Measurements from ENCODE around the gene HDHD3. TPM values are rescaled to one million over a fixed set of nuclear protein-coding genes. Genes with fewer than 3 reads are reported as not detected.
"Not testable (repeated sequence)": the region's sequence is repeated elsewhere in the genome, so short reads cannot be mapped to it uniquely, and the experiment has no call there.

Gene HDHD3
- total RNA-seq, 5 donors from 2014 or later (not counting 1 experiment from before 2014, with no cell fraction given): 15.2 to 34.6 (median 17.4) TPM

DNA sequence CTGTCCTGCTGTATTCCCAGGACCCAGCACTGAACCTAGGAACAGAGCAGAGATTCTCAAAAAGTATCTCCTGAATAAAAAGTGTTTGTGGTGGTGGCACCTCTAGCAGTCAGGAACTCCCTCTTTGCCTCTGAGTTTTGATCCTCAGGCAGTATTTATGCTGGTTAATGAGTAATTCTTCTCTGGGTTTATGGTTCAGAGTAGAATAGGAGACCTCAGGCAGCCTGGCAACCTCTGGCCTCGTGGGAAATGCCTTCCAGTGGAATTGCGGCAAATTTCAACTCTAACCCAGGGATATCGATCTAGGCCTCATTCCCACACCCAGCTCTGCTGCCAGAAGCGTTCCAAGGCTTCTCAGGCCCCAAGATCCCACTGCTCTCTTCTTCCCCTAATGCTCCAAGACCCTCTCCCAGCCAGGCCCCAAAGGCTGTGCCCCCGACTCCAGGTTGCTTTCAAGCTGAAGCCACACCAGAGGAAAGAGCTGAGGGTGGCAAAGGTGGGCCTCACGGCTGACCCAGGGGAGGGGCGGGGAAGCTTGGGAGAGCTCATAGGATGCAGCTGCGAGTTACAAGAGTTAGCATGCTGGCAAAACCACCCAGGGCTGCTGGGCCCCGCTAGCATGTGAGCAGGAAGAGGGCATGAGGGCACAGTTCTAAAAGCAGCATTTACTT, 10.9 kb upstream of the HDHD3 start:
- no peaks in the 10 kb centered on the region for H3K4me1 Mint-ChIP-seq
- H3K27ac ChIP-seq (ENCODE audit: low read length): no peak overlapping the region
- H3K9me3 Mint-ChIP-seq: no peaks in the 10 kb centered on the region
- ATAC-seq (replicated peaks in 1 of 4) (no peak), DNase-seq (no peak)
- no peak overlapping the region for H3K27ac Mint-ChIP-seq
- POLR2A ChIA-PET: interaction anchor here in 1 of 2 donors (0.7 kb wide), 1 partner anchor 93 kb away, joined by 3 read pairs; no protein-coding TSS in a partner anchor
- 94% methylated on average over 8 of the region's 9 CpGs for WGBS (ENCODE audit: insufficient coverage)
- no peaks in the 10 kb centered on the region for H3K27me3 ChIP-seq (replicated peaks in 1 of 2; ENCODE audit: control insufficient read depth in 2 of 2, extremely low read depth in 1 of 2, insufficient read depth in 2 of 2, low read length in 1 of 2)
- no peaks in the 10 kb centered on the region for H3K4me1 ChIP-seq (ENCODE audit: control insufficient read depth in 1 of 2, extremely low read depth in 1 of 2, insufficient read depth in 2 of 2, low read length in 2 of 2)
- CTCF ChIA-PET: no interaction called here
- peaks cover 25 to 54% of the 10 kb centered on the region in 2 donors for H3K36me3 ChIP-seq (ENCODE audit: control insufficient read depth in 2 of 2, extremely low read depth in 1 of 2, insufficient read depth in 1 of 2, low read length in 1 of 2)
- no peaks in the 10 kb centered on the region for H3K27me3 Mint-ChIP-seq
- no peak overlapping the region for H3K4me3 Mint-ChIP-seq
- no peak overlapping the region for H3K4me3 ChIP-seq (ENCODE audit: control insufficient read depth in 1 of 2, extremely low read depth in 1 of 2, low read length in 1 of 2)
- peaks cover 47% of the 10 kb centered on the region for H3K36me3 Mint-ChIP-seq
- no peaks in the 10 kb centered on the region for H3K9me3 ChIP-seq

DNA sequence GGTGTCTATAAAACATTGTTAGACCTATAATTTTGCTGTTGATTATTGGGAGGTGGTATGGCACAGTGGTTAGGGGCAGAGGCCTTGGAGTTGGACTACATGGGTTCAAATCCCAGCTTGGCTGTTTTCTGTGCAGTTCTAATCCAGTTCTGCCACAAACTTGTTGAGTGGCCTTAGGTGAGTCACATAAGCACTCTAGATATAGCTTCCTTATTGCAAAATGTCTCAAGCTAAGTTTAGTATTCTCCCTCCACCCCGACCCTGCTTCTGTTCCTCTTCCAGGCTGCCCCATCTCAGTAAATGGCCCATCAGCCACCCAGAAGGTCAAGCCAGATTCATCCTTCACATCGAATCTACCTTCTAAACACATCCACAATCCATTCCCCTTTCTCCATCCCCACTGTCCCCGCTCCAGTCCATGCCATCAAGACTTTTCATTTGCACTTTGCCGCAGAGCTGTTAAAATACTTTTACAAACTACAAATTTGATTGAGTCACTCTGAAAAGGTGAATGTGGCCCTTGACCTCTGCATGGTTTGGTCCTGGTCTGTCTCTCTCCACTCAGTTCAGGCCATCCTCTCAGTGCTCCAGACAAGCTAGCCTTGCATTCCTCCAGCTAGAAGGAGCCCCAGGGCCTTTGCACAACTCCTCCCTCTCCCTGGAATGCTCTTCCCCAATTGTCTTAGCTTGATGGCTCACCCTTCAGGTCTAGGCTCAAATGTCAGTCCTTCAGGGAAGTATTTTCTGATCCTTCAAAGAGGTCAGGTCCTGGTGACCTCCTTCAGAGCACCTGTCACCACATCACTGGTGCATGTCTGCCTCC, 10.0 kb upstream of the HDHD3 start:
- WGBS (ENCODE audit: insufficient coverage): 96% methylated on average over 4 of the region's 4 CpGs
- Histone ChIP-seq H3K4me3 (ENCODE audit: control insufficient read depth in 1 of 2, extremely low read depth in 1 of 2, low read length in 1 of 2) (no peak overlapping the region), H3K36me3 (ENCODE audit: control insufficient read depth in 2 of 2, extremely low read depth in 1 of 2, insufficient read depth in 1 of 2, low read length in 1 of 2) (peaks cover 25 to 46% of the 10 kb centered on the region in 2 donors), H3K27ac (ENCODE audit: low read length) (no peak overlapping the region), H3K4me1 (ENCODE audit: control insufficient read depth in 1 of 2, extremely low read depth in 1 of 2, insufficient read depth in 2 of 2, low read length in 2 of 2) (no peaks in the 10 kb centered on the region), H3K27me3 (replicated peaks in 1 of 2; ENCODE audit: control insufficient read depth in 2 of 2, extremely low read depth in 1 of 2, insufficient read depth in 2 of 2, low read length in 1 of 2) (no peaks in the 10 kb centered on the region), H3K9me3 (no peaks in the 10 kb centered on the region)
- H3K9me3 Mint-ChIP-seq: no peaks in the 10 kb centered on the region
- ChIA-PET POLR2A (no interaction called here), CTCF (no interaction called here)
- no peaks in the 10 kb centered on the region for H3K27me3 Mint-ChIP-seq
- H3K27ac Mint-ChIP-seq: no peak overlapping the region
- H3K4me3 Mint-ChIP-seq: no peak overlapping the region
- peaks cover 43% of the 10 kb centered on the region for H3K36me3 Mint-ChIP-seq
- no peak for DNase-seq
- no peak for ATAC-seq (replicated peaks in 1 of 4)
- H3K4me1 Mint-ChIP-seq: no peaks in the 10 kb centered on the region

DNA sequence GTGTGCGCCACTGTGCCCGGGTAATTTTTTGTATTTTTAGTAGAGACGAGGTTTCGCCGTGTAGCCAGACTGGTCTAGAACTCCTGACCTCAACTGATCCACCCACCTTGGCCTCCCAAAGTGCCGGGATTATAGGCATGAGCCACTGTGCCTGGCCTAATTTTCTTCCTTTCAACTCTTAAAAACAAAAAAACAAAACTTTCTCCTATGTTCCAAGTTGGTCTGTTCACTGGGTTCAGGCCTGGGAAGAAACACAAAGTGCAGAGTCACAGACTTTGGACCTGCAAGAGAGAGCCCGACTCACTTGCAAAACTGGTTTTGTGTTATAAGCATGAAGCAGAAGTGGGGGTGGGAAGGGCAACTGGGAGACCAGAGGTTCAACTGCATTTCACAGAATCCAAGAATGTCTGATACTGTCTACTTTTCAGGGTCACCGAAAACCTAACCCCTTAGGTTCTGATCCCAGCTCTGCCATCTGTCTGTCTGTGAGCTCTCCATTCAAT, 5.2 kb upstream of the HDHD3 start:
- no peak overlapping the region for H3K27ac Mint-ChIP-seq
- H3K36me3 Mint-ChIP-seq: peaks cover 9% of the 10 kb centered on the region
- H3K4me3 Mint-ChIP-seq: no peak overlapping the region
- ATAC-seq (replicated peaks in 1 of 4): no peak
- Histone ChIP-seq H3K4me1 (ENCODE audit: control insufficient read depth in 1 of 2, extremely low read depth in 1 of 2, insufficient read depth in 2 of 2, low read length in 2 of 2) (peaks cover 0 to 6% of the 10 kb centered on the region in 2 experiments), H3K27ac (ENCODE audit: low read length) (no peak overlapping the region), H3K4me3 (ENCODE audit: control insufficient read depth in 1 of 2, extremely low read depth in 1 of 2, low read length in 1 of 2) (no peak overlapping the region), H3K9me3 (no peaks in the 10 kb centered on the region), H3K27me3 (replicated peaks in 1 of 2; ENCODE audit: control insufficient read depth in 2 of 2, extremely low read depth in 1 of 2, insufficient read depth in 2 of 2, low read length in 1 of 2) (no peaks in the 10 kb centered on the region), H3K36me3 (ENCODE audit: control insufficient read depth in 2 of 2, extremely low read depth in 1 of 2, insufficient read depth in 1 of 2, low read length in 1 of 2) (peaks cover 2% of the 10 kb centered on the region in 2 donors)
- ChIA-PET POLR2A (interaction anchor here in 1 of 2 donors (0.6 kb wide), 1 partner anchor 76 kb away, joined by 3 read pairs; no protein-coding TSS in a partner anchor), CTCF (no interaction called here)
- no peaks in the 10 kb centered on the region for H3K27me3 Mint-ChIP-seq
- H3K4me1 Mint-ChIP-seq: peaks cover 0 to 4% (median 0%) of the 10 kb centered on the region in 3 donors
- no peak for DNase-seq
- 94% methylated on average over 3 of the region's 8 CpGs for WGBS (ENCODE audit: insufficient coverage)
- no peaks in the 10 kb centered on the region for H3K9me3 Mint-ChIP-seq

DNA sequence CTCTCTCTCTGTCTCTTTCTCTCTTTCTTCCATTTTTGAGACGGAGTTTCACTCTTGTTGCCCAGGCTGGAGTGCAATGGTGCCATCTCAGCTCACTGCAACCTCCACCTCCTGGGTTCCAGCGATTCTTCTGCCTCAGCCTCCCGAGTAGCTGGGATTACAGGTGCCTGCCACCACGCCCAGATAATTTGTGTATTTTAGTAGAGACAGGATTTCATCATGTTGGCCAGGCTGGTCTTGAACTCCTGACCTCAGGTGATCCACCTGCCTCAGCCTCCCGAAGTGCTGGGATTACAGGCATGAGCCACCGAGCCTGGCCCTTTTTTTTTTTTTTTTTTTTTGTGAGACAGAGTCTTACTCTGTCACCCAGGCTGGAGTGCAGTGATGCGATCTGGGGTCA, 4.7 kb upstream of the HDHD3 start:
- H3K27ac Mint-ChIP-seq; H3K9me3 ChIP-seq; H3K36me3 Mint-ChIP-seq; DNase-seq; POLR2A ChIA-PET; H3K27ac ChIP-seq (ENCODE audit: low read length); H3K27me3 Mint-ChIP-seq; H3K4me3 ChIP-seq (ENCODE audit: control insufficient read depth in 1 of 2, extremely low read depth in 1 of 2, low read length in 1 of 2); H3K4me1 ChIP-seq (ENCODE audit: control insufficient read depth in 1 of 2, extremely low read depth in 1 of 2, insufficient read depth in 2 of 2, low read length in 2 of 2); H3K27me3 ChIP-seq (replicated peaks in 1 of 2; ENCODE audit: control insufficient read depth in 2 of 2, extremely low read depth in 1 of 2, insufficient read depth in 2 of 2, low read length in 1 of 2); CTCF ChIA-PET; H3K9me3 Mint-ChIP-seq; H3K4me1 Mint-ChIP-seq; ATAC-seq (replicated peaks in 1 of 4); H3K4me3 Mint-ChIP-seq; H3K36me3 ChIP-seq (ENCODE audit: control insufficient read depth in 2 of 2, extremely low read depth in 1 of 2, insufficient read depth in 1 of 2, low read length in 1 of 2): not testable (repeated sequence)
- WGBS (ENCODE audit: insufficient coverage): 100% methylated on average over 2 of the region's 7 CpGs

DNA sequence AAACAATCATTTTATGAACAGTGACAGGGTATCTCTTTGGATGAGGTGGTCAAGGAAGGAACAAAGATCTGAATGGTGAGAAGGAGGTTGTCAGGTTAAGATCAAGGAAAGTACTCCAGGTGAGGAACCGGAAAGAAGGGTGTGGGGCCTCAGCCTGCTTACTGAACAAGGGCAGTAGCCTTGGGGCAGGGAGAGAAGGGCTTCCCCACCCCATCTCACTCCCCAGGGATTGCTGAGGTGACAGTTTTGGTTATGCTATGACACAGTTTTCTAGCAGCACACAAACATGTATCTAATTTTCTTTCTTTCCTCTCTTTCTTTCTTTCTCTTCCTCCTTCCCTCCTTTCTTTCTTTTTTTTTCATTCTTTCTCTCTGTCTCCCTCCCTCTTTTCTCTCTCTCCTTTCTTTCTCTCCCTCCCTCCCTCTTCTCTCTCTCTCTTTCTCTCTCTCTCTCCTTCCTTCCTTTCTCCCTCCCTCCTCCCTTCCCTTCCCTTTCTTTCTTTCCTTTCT, 4.1 kb upstream of the HDHD3 start:
- WGBS (ENCODE audit: insufficient coverage): no CpG with 5 or more reads among the region's 1 CpG
- Histone ChIP-seq H3K9me3 (no peaks in the 10 kb centered on the region), H3K36me3 (ENCODE audit: control insufficient read depth in 2 of 2, extremely low read depth in 1 of 2, insufficient read depth in 1 of 2, low read length in 1 of 2) (no peaks in the 10 kb centered on the region), H3K27ac (ENCODE audit: low read length) (no peak overlapping the region), H3K4me3 (ENCODE audit: control insufficient read depth in 1 of 2, extremely low read depth in 1 of 2, low read length in 1 of 2) (no peak overlapping the region), H3K4me1 (ENCODE audit: control insufficient read depth in 1 of 2, extremely low read depth in 1 of 2, insufficient read depth in 2 of 2, low read length in 2 of 2) (peaks cover 0 to 12% of the 10 kb centered on the region in 2 experiments), H3K27me3 (replicated peaks in 1 of 2; ENCODE audit: control insufficient read depth in 2 of 2, extremely low read depth in 1 of 2, insufficient read depth in 2 of 2, low read length in 1 of 2) (no peaks in the 10 kb centered on the region)
- DNase-seq: no peak
- H3K9me3 Mint-ChIP-seq: no peaks in the 10 kb centered on the region
- no peak overlapping the region for H3K4me3 Mint-ChIP-seq
- POLR2A ChIA-PET: no interaction called here
- H3K27me3 Mint-ChIP-seq: no peaks in the 10 kb centered on the region
- peaks cover 0 to 4% (median 0%) of the 10 kb centered on the region in 3 donors for H3K4me1 Mint-ChIP-seq
- H3K27ac Mint-ChIP-seq: peak overlapping the region in 1 of 2 donors; percentile 73
- no peak for ATAC-seq (replicated peaks in 1 of 4)
- H3K36me3 Mint-ChIP-seq: peaks cover 5% of the 10 kb centered on the region
- CTCF ChIA-PET: no interaction called here

DNA sequence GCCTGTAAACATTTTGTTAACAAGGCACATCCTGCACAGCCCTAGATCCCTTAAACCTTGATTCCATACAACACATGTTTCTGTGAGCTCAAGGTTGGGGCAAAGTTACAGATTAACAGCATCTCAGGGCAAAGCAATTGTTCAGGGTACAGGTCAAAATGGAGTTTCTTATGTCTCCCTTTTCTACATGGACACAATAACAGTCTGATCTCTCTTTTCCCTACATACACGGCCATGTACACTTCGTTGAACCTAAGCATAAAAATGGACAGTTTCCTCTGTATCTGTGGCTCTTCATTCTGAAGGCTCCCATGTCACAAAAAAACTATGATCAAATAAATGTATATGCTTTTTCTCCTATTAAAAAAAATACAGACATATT, 3.0 kb upstream of the HDHD3 start:
- H3K27me3 Mint-ChIP-seq; H3K4me3 Mint-ChIP-seq; ATAC-seq (replicated peaks in 1 of 4); CTCF ChIA-PET; POLR2A ChIA-PET; H3K36me3 Mint-ChIP-seq; H3K27me3 ChIP-seq (replicated peaks in 1 of 2; ENCODE audit: control insufficient read depth in 2 of 2, extremely low read depth in 1 of 2, insufficient read depth in 2 of 2, low read length in 1 of 2); H3K36me3 ChIP-seq (ENCODE audit: control insufficient read depth in 2 of 2, extremely low read depth in 1 of 2, insufficient read depth in 1 of 2, low read length in 1 of 2); DNase-seq; H3K9me3 ChIP-seq; H3K9me3 Mint-ChIP-seq; H3K4me3 ChIP-seq (ENCODE audit: control insufficient read depth in 1 of 2, extremely low read depth in 1 of 2, low read length in 1 of 2); H3K27ac ChIP-seq (ENCODE audit: low read length): not testable (repeated sequence)
- H3K4me1 Mint-ChIP-seq: peaks cover 10 to 13% (median 10%) of the 10 kb centered on the region in 3 donors
- no CpG with 5 or more reads among the region's 2 CpGs for WGBS (ENCODE audit: insufficient coverage)
- H3K27ac Mint-ChIP-seq: peak overlapping the region in 1 of 2 donors; percentile 17
- H3K4me1 ChIP-seq (ENCODE audit: control insufficient read depth in 1 of 2, extremely low read depth in 1 of 2, insufficient read depth in 2 of 2, low read length in 2 of 2): peaks cover 0 to 22% of the 10 kb centered on the region in 2 experiments
